Vagina (tissue), 2 donors: ENCODE measurements around the gene SIK2. TPM values are rescaled to one million over a fixed set of nuclear protein-coding genes. Genes with fewer than 3 reads are reported as not detected.

Experiments used
- DNase-seq, 2 donors: peaks; one replicate each; pipeline ENCODE4 v3.0.0-alpha.2; 2017; ENCODE audit errors: extremely low spot score in 2 of 2
- H3K27ac ChIP-seq: fragments of 200-600 bp; sonication (generic); one replicate; pipeline ENCODE4 v1.5.1; 2019
- H3K27me3 ChIP-seq: fragments of 200-600 bp; sonication (generic); one replicate; pipeline ENCODE4 v1.5.1; 2019
- H3K36me3 ChIP-seq, 2 donors: fragments of 200-600 bp; sonication (generic); one replicate each; pipeline ENCODE4 v1.5.1; 2017 to 2019
- H3K4me1 ChIP-seq: fragments of 200-600 bp; sonication (generic); one replicate; pipeline ENCODE4 v1.5.1; 2019
- H3K4me3 ChIP-seq, 2 donors: fragments of 200-600 bp; sonication (generic); 1 replicate in 1 of 2; 2 replicates in 1 of 2; pipeline ENCODE4 v1.5.1; 2016 to 2019
- H3K9me3 ChIP-seq: fragments of 200-600 bp; sonication (generic); one replicate; pipeline ENCODE4 v1.5.1; 2019
- POLR2A ChIP-seq, 2 donors: fragments of 450-650 bp; IDR thresholded peaks; one replicate each; pipeline ENCODE4 v1.6.1; 2017; ENCODE audit warnings: antibody characterized with exemption in 2 of 2, mild to moderate bottlenecking in 2 of 2, moderate library complexity in 2 of 2
- POLR2AphosphoS5 ChIP-seq, 2 donors: sonication (generic); formaldehyde crosslinking; IDR thresholded peaks; one replicate each; pipeline ENCODE4 v1.9.0; 2017; ENCODE audit warnings: antibody characterized with exemption in 2 of 2, mild to moderate bottlenecking in 2 of 2, low read depth in 1 of 2; ENCODE audit not compliant: insufficient read depth in 1 of 2
- intact Hi-C: fragments of 100-400 bp; cut with DNase I; formaldehyde crosslinking; loops from one replicate; pipeline ENCODE4 v1.15.1; 2023
- total RNA-seq: library from RNA; depleted of rRNA; stranded (reverse); fragments of >200 nt; gene quantifications from one replicate; pipeline ENCODE4 v1.2.3, GENCODE V29; 2016
- TF ChIP-seq, protein P1 (sequence below), 3 experiments: fragments of 450-650 bp in 2 of 3; fragments of 200-600 bp in 1 of 3; sonication (generic) in 1 of 3; IDR thresholded peaks; one replicate each; pipeline ENCODE4 v1.5.1; 2017 to 2019; ENCODE audit warnings: antibody characterized with exemption in 3 of 3, mild to moderate bottlenecking in 2 of 3, moderate library complexity in 2 of 3

The SIK2 gene
- total RNA-seq, 1 donor from 2014 or later: 16.7 TPM

- no peak overlapping the region for H3K27ac ChIP-seq
- no peaks in the 10 kb centered on the region for H3K36me3 ChIP-seq
- H3K9me3 ChIP-seq: no peaks in the 10 kb centered on the region
- H3K4me3 ChIP-seq: no peak overlapping the region
- no peak for DNase-seq
- intact Hi-C loops: no loop called here
- no peaks in the 10 kb centered on the region for H3K27me3 ChIP-seq
- H3K4me1 ChIP-seq: no peaks in the 10 kb centered on the region
- TF ChIP-seq, protein P1, sequence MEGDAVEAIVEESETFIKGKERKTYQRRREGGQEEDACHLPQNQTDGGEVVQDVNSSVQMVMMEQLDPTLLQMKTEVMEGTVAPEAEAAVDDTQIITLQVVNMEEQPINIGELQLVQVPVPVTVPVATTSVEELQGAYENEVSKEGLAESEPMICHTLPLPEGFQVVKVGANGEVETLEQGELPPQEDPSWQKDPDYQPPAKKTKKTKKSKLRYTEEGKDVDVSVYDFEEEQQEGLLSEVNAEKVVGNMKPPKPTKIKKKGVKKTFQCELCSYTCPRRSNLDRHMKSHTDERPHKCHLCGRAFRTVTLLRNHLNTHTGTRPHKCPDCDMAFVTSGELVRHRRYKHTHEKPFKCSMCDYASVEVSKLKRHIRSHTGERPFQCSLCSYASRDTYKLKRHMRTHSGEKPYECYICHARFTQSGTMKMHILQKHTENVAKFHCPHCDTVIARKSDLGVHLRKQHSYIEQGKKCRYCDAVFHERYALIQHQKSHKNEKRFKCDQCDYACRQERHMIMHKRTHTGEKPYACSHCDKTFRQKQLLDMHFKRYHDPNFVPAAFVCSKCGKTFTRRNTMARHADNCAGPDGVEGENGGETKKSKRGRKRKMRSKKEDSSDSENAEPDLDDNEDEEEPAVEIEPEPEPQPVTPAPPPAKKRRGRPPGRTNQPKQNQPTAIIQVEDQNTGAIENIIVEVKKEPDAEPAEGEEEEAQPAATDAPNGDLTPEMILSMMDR (IDR thresholded peaks at IDR 0.05): no peak
- TF ChIP-seq POLR2A (IDR thresholded peaks at IDR 0.05) (no peak), POLR2AphosphoS5 (IDR thresholded peaks at IDR 0.05; ENCODE audit: insufficient read depth in 1 of 2, low read depth in 1 of 2) (no peak)
Observed at GRCh38 chr11:111589886-111590499, 12.3 kb upstream of the SIK2 start.

DNA sequence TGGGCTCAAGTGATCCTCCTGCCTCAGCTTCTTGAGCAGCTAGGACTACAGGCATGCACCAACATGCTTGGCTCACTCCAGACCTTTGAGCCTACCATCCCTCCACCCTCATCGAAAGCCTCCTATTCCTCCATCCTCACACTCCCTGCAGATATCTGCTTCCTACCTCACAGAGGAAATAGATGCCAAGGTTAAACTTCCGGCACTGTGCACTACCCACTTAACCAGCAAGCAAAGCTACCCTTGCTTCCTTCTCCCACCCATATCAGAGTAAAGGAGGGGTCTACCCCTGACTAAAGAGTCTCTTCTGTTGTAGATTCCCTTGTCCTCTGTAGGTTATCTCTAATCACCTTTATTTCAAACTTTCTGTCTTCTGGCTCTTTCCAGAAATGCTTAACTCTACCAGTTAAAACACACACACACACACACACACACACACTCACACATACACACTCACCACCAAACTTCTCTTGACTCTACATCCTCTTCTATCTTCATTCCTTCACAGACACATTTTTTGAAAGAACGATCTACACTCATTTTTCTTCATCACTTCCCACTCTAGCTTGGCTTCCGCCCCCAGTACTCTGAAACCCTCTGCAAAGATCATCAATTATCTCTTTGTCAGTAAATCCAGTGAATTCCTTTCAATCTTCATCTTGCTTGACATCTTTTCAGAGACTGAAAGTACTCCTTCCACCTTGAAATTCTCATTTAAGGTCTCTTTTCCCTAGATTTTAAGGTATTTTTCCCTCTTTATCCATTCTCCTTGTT, 10.9 kb upstream of the SIK2 start:
- no peaks in the 10 kb centered on the region for H3K36me3 ChIP-seq
- TF ChIP-seq POLR2A (IDR thresholded peaks at IDR 0.05): no peak
- TF ChIP-seq POLR2AphosphoS5 (IDR thresholded peaks at IDR 0.05; ENCODE audit: insufficient read depth in 1 of 2, low read depth in 1 of 2): no peak
- TF ChIP-seq, protein P1 (IDR thresholded peaks at IDR 0.05): no peak
- intact Hi-C loops: no loop called here

GRCh38 chr11:111592491-111592890, 9.8 kb upstream of the SIK2 start:
- intact Hi-C loops: no loop called here
- TF ChIP-seq, protein P1 (IDR thresholded peaks at IDR 0.05): no peak
- TF ChIP-seq POLR2AphosphoS5 (IDR thresholded peaks at IDR 0.05; ENCODE audit: insufficient read depth in 1 of 2, low read depth in 1 of 2): no peak
- no peaks in the 10 kb centered on the region for H3K9me3 ChIP-seq
- H3K27ac ChIP-seq: no peak overlapping the region
- no peaks in the 10 kb centered on the region for H3K36me3 ChIP-seq
- H3K4me3 ChIP-seq: no peak overlapping the region
- no peaks in the 10 kb centered on the region for H3K27me3 ChIP-seq
- H3K4me1 ChIP-seq: no peaks in the 10 kb centered on the region
- no peak for DNase-seq

More for the DNA sequence above, 10.9 kb upstream of the SIK2 start:
- DNase-seq: no peak
- no peaks in the 10 kb centered on the region for H3K4me1 ChIP-seq
- no peaks in the 10 kb centered on the region for H3K27me3 ChIP-seq
- no peak overlapping the region for H3K4me3 ChIP-seq
- no peak overlapping the region for H3K27ac ChIP-seq
- no peaks in the 10 kb centered on the region for H3K9me3 ChIP-seq

DNA sequence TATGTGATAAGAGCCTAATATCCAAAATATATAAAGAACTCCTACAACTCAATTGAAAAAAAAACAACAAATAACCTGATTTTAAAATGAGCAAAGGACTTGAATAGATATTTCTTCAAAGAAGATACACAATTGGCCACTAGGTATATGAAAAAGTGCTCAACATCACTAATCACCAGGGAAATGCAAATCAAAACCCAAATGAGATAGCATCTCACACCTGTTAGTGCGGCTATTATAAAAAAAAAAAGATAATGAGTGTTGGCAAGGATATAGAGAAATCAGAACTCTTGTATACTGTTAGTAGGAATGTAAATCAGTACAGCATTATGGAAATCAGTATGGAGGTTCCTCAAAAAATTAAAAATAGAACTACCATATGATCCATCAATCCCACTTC, 5.9 kb upstream of the SIK2 start:
- no peak for DNase-seq
- H3K4me3 ChIP-seq: no peak overlapping the region
- no peak overlapping the region for H3K27ac ChIP-seq
- intact Hi-C loops: loop anchor here (2.0 kb wide), 1 partner anchor 180 kb away; no protein-coding TSS in a partner anchor
- TF ChIP-seq POLR2A (IDR thresholded peaks at IDR 0.05): no peak
- TF ChIP-seq POLR2AphosphoS5 (IDR thresholded peaks at IDR 0.05; ENCODE audit: insufficient read depth in 1 of 2, low read depth in 1 of 2): no peak
- TF ChIP-seq, protein P1 (IDR thresholded peaks at IDR 0.05): no peak
- H3K9me3 ChIP-seq: no peaks in the 10 kb centered on the region
- no peaks in the 10 kb centered on the region for H3K27me3 ChIP-seq
- H3K4me1 ChIP-seq: peaks cover 4% of the 10 kb centered on the region
- no peaks in the 10 kb centered on the region for H3K36me3 ChIP-seq

GRCh38 chr11:111598148-111598547, 4.1 kb upstream of the SIK2 start:
- Histone ChIP-seq H3K4me1 (peaks cover 9% of the 10 kb centered on the region), H3K9me3 (no peaks in the 10 kb centered on the region), H3K27me3 (no peaks in the 10 kb centered on the region), H3K36me3 (no peaks in the 10 kb centered on the region), H3K27ac (peak overlapping the region; percentile 5), H3K4me3 (no peak overlapping the region)
- no peak for DNase-seq
- intact Hi-C loops: no loop called here
- TF ChIP-seq, protein P1 (IDR thresholded peaks at IDR 0.05): no peak
- TF ChIP-seq POLR2A (IDR thresholded peaks at IDR 0.05) (no peak), POLR2AphosphoS5 (IDR thresholded peaks at IDR 0.05; ENCODE audit: insufficient read depth in 1 of 2, low read depth in 1 of 2) (no peak)
